ENCODE data around the gene ELAVL1. TPM values are rescaled to one million over a fixed set of nuclear protein-coding genes. Genes with fewer than 3 reads are reported as not detected.

ELAVL1 gene
- total RNA-seq, 2 experiments from 2014 or later, result 65.4 to 168 TPM

DNA sequence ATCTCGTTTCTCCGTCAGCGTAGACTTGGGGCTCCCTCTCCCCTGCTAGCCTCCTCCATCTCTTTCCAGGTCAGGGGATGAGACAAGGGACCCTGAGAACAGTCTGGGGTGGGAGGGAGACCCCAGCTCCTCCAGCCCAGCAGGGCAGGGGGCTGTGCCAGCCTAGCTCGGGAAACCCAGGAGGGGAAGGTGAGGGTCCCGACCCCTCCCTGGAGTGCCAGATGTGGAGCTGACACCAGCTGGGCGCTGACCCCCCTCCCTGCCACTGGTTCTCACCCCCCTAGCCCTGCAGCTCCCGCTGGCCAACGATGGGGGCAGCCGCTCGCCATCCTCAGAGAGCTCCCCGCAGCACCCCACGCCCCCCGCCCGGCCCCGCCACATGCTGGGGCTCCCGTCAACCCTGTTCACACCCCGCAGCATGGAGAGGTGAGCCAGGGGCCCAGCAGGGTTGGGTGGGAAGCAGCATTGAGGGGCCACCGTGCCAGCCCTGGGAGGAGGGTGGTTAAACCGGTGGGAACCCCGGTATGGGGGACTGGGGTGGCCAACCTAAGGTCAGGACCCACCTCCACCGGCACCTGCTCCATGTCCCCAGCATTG is 95.9 kb downstream of the ELAVL1 start:
- Histone ChIP-seq H4K20me1 (ENCODE audit: insufficient read depth, low read length) (0 out of 2 replicates have a peak, but pooled peaks cover 6% of the 10 kb centered on the region), H3K9me3 (ENCODE audit: low read length) (no peaks in the 10 kb centered on the region), H3K4me1 (ENCODE audit: insufficient read depth, low read length, poor library complexity, severe bottlenecking) (peaks cover 10% of the 10 kb centered on the region), H3K79me2 (ENCODE audit: insufficient read depth, low read depth, low read length) (peaks cover 18% of the 10 kb centered on the region), H2AFZ (ENCODE audit: low read length) (no peak overlapping the region), H3K36me3 (ENCODE audit: insufficient read depth, low read length) (peaks cover 46% of the 10 kb centered on the region), H3K27ac (ENCODE audit: low read depth, low read length, poor library complexity, severe bottlenecking) (no peak overlapping the region), H3K4me3 (ENCODE audit: low read depth, low read length, poor library complexity, severe bottlenecking) (no peak overlapping the region), H3K4me2 (ENCODE audit: low read length) (no peak overlapping the region), H3K9me2 (ENCODE audit: insufficient read depth, low read length) (no peaks in the 10 kb centered on the region)
- ChIA-PET POLR2A (no interaction called here), CTCF (ENCODE audit: unreplicated experiment) (no interaction called here)
- no peak for DNase-seq (ENCODE audit: low spot score)
- intact Hi-C loops (cut with micrococcal nuclease; ENCODE audit: unreplicated experiment), result no loop called here
- BruUV-seq (replicated peaks), result no TSS peak
- no peak for TF ChIP-seq EZH2phosphoT487 (IDR thresholded peaks at IDR 0.05; ENCODE audit: borderline replicate concordance, low read depth, low read length)
- TF ChIP-seq, protein P1, sequence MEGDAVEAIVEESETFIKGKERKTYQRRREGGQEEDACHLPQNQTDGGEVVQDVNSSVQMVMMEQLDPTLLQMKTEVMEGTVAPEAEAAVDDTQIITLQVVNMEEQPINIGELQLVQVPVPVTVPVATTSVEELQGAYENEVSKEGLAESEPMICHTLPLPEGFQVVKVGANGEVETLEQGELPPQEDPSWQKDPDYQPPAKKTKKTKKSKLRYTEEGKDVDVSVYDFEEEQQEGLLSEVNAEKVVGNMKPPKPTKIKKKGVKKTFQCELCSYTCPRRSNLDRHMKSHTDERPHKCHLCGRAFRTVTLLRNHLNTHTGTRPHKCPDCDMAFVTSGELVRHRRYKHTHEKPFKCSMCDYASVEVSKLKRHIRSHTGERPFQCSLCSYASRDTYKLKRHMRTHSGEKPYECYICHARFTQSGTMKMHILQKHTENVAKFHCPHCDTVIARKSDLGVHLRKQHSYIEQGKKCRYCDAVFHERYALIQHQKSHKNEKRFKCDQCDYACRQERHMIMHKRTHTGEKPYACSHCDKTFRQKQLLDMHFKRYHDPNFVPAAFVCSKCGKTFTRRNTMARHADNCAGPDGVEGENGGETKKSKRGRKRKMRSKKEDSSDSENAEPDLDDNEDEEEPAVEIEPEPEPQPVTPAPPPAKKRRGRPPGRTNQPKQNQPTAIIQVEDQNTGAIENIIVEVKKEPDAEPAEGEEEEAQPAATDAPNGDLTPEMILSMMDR (conservative IDR thresholded peaks at IDR 0.05; ENCODE audit: low read length), result no peak

DNA sequence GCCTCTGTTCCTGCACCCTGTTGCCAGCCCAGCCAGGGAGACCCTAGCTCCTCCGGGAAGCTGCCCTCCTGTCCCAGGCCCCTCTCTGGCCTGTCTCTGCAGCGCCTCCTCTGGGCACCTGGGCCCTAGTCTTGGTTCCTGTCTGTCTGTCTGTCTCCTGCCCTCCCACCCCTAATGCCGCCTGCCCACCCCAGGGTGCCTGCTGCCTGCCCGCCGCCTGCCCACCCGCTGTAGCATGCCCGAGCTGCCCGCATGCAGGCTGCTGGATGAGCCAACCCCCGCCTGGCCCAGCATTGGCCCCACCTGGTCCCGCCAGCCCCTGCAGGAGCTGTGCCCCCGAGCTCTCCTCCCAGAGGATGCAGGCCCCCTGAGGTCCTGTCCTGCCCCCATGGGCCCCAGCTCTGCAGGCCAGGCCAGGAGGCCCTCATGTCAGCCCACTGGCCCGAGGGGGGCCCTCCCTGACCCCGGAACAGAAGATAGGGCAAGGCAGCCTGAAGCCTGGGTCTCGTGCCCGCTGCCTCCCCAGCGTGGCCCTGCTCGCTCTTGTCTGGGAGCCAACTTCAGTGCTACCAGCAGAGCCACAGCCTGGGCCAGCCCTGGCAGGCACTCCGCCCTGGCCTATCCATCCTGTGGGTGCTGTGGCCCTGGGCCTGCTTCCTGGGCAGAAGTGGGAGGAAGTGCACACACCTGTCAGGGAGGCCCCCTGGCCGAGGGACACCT is 96.5 kb downstream of the ELAVL1 start:
- BruUV-seq (replicated peaks), result no TSS peak
- intact Hi-C loops (cut with micrococcal nuclease; ENCODE audit: unreplicated experiment), result no loop called here
- DNase-seq (ENCODE audit: low spot score), result no peak
- Histone ChIP-seq H3K9me2 (ENCODE audit: insufficient read depth, low read length) (no peaks in the 10 kb centered on the region), H3K27ac (ENCODE audit: low read depth, low read length, poor library complexity, severe bottlenecking) (no peak overlapping the region), H3K36me3 (ENCODE audit: insufficient read depth, low read length) (peaks cover 46% of the 10 kb centered on the region), H4K20me1 (ENCODE audit: insufficient read depth, low read length) (0 out of 2 replicates have a peak, but pooled peaks cover 9% of the 10 kb centered on the region), H3K4me1 (ENCODE audit: insufficient read depth, low read length, poor library complexity, severe bottlenecking) (peaks cover 11% of the 10 kb centered on the region), H3K9me3 (ENCODE audit: low read length) (no peaks in the 10 kb centered on the region), H3K4me3 (ENCODE audit: low read depth, low read length, poor library complexity, severe bottlenecking) (no peak overlapping the region), H3K79me2 (ENCODE audit: insufficient read depth, low read depth, low read length) (peaks cover 22% of the 10 kb centered on the region), H3K4me2 (ENCODE audit: low read length) (no peak overlapping the region), H2AFZ (ENCODE audit: low read length) (no peak overlapping the region)
- TF ChIP-seq EZH2phosphoT487 (IDR thresholded peaks at IDR 0.05; ENCODE audit: borderline replicate concordance, low read depth, low read length), result no peak
- TF ChIP-seq, protein P1 (conservative IDR thresholded peaks at IDR 0.05; ENCODE audit: low read length), result no peak
- ChIA-PET CTCF (ENCODE audit: unreplicated experiment) (no interaction called here), POLR2A (no interaction called here)

Other genes starting within 250 kb of the ELAVL1 start
- gene CLEC4M, start 242.4 kb downstream of the ELAVL1 start, total RNA-seq (2014; rRNA removed; shearing (Covaris generic)), result not detected in 2 replicates
- gene CLEC4M, start 242.4 kb downstream of the ELAVL1 start, total RNA-seq (2022), result not detected in 2 replicates
- 2.7 and 7.4 TPM in 2 replicates for gene EVI5L, start 175.4 kb downstream of the ELAVL1 start, total RNA-seq (2014; rRNA removed; shearing (Covaris generic))
- gene EVI5L, start 175.4 kb downstream of the ELAVL1 start, total RNA-seq (2022), result 5.5 and 5.9 TPM in 2 replicates
- gene PRR36, start 131.3 kb downstream of the ELAVL1 start, total RNA-seq (2014; rRNA removed; shearing (Covaris generic)), result not detected in 2 replicates
- gene PRR36, start 131.3 kb downstream of the ELAVL1 start, total RNA-seq (2022), result 0.17 TPM in 1 of 2 replicates, not detected in the other
- gene LRRC8E, start 117.1 kb downstream of the ELAVL1 start, total RNA-seq (2014; rRNA removed; shearing (Covaris generic)), result 0.08 TPM in 1 of 2 replicates, not detected in the other
- not detected in 2 replicates for gene LRRC8E, start 117.1 kb downstream of the ELAVL1 start, total RNA-seq (2022)
- 19.4 and 23.2 TPM in 2 replicates for gene MAP2K7, start 101.8 kb downstream of the ELAVL1 start, total RNA-seq (2014; rRNA removed; shearing (Covaris generic))
- 44.5 and 48.1 TPM in 2 replicates for gene MAP2K7, start 101.8 kb downstream of the ELAVL1 start, total RNA-seq (2022)
- 0.13 TPM in 1 of 2 replicates, not detected in the other for gene TGFBR3L, start 90.8 kb downstream of the ELAVL1 start, total RNA-seq (2014; rRNA removed; shearing (Covaris generic))
- gene TGFBR3L, start 90.8 kb downstream of the ELAVL1 start, total RNA-seq (2022), result 0.61 and 0.74 TPM in 2 replicates
- 4.9 and 21.6 TPM in 2 replicates for gene SNAPC2, start 85.3 kb downstream of the ELAVL1 start, total RNA-seq (2014; rRNA removed; shearing (Covaris generic))
- gene SNAPC2, start 85.3 kb downstream of the ELAVL1 start, total RNA-seq (2022), result 6.2 and 8.2 TPM in 2 replicates
- gene CTXN1, start 79.5 kb downstream of the ELAVL1 start, total RNA-seq (2014; rRNA removed; shearing (Covaris generic)), result 0.13 TPM in 1 of 2 replicates, not detected in the other
- gene CTXN1, start 79.5 kb downstream of the ELAVL1 start, total RNA-seq (2022), result 0.98 and 1.0 TPM in 2 replicates
- gene TIMM44, start 62.0 kb downstream of the ELAVL1 start, total RNA-seq (2014; rRNA removed; shearing (Covaris generic)), result 86.0 and 89.0 TPM in 2 replicates
- gene TIMM44, start 62.0 kb downstream of the ELAVL1 start, total RNA-seq (2022), result 97.6 and 116 TPM in 2 replicates
- 0.88 TPM in 1 of 2 replicates, not detected in the other for gene CCL25, start 47.1 kb upstream of the ELAVL1 start, total RNA-seq (2014; rRNA removed; shearing (Covaris generic))
- 0.57 and 0.70 TPM in 2 replicates for gene CCL25, start 47.1 kb upstream of the ELAVL1 start, total RNA-seq (2022)
- gene FBN3, start 144.0 kb upstream of the ELAVL1 start, total RNA-seq (2014; rRNA removed; shearing (Covaris generic)), result not detected in 2 replicates
- gene FBN3, start 144.0 kb upstream of the ELAVL1 start, total RNA-seq (2022), result not detected in 2 replicates
- gene CERS4, start 203.7 kb upstream of the ELAVL1 start, total RNA-seq (2014; rRNA removed; shearing (Covaris generic)), result 54.9 and 61.8 TPM in 2 replicates
- 36.8 and 37.7 TPM in 2 replicates for gene CERS4, start 203.7 kb upstream of the ELAVL1 start, total RNA-seq (2022)